HEK293T (cell line): ENCODE results near the gene B4GALT2.

Experiments
- ARNT ChIP-seq: fragments of 450-650 bp; IDR thresholded peaks from 2 replicates; pipeline ENCODE4 v1.6.1; 2017; ENCODE audit warnings: mild to moderate bottlenecking
- BHLHE40 ChIP-seq: fragments of 450-650 bp; IDR thresholded peaks from 2 replicates; pipeline ENCODE4 v1.6.1; 2016; ENCODE audit warnings: mild to moderate bottlenecking, moderate library complexity, borderline replicate concordance
- ELF4 ChIP-seq: fragments of 450-650 bp; IDR thresholded peaks from 2 replicates; pipeline ENCODE4 v1.6.1; 2017; ENCODE audit warnings: antibody characterized with exemption
- FOXA1 ChIP-seq: fragments of 450-650 bp; IDR thresholded peaks from 2 replicates; pipeline ENCODE4 v1.6.1; 2016; ENCODE audit warnings: mild to moderate bottlenecking
- LEF1 ChIP-seq: fragments of 450-650 bp; IDR thresholded peaks from 2 replicates; pipeline ENCODE4 v1.6.1; 2017; ENCODE audit warnings: mild to moderate bottlenecking, borderline replicate concordance
- NFRKB ChIP-seq: fragments of 450-650 bp; IDR thresholded peaks from 2 replicates; pipeline ENCODE4 v1.6.1; 2016; ENCODE audit warnings: mild to moderate bottlenecking, moderate library complexity
- PKNOX1 ChIP-seq: fragments of 450-650 bp; IDR thresholded peaks from 2 replicates; pipeline ENCODE4 v1.6.1; 2016

DNA sequence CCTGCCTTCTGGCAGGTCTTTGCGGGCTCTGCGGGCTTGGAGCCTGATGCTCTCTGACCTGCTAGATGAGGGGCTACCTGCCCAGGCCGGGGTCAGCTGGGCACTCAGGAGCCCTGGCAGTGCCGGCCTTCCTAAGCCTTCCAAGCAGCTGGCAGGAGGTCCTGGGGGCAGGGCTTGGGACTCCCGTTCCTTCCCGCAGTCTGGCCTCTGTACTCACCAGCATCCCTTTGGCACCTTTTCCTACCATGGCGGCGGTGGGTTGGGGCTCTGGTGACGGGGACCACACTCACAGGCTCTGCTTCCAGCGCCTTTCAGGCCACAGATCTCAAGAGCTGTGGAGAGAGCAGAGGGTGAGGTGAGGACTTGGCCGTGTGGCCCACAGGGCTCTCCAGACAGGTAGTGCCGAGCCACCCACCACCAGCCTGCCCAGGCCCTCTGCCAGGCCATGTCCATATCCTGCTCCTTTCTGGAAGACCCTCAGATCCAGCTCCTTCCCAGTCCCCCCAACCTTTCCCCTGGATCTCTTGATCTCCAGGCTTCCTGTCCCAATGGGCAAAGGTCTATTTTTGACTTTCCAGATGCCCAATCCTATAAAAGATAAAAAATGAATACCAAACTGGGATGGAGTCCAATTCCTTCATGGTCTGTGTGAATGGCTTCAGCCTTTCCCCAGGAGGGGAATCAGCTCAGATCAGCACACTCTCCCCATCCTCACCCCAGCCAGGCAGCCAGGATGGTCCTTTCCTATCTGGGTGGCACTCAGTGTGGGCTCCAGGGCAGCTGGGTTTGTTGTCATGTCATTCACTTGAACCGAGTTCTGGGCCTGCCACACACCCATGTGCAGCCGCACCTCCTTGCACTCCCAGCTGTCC lies 45.3 kb downstream of the B4GALT2 start:
- TF ChIP-seq ARNT (no peak), NFRKB (no peak), LEF1 (no peak), BHLHE40 (no peak), PKNOX1 (no peak), FOXA1 (no peak), ELF4 (no peak)
